Measurements from ENCODE around the gene PRKG2. TPM values are rescaled to one million over a fixed set of nuclear protein-coding genes. Genes with fewer than 3 reads are reported as not detected.

PRKG2 gene
- total RNA-seq, 1 donor from 2014 or later, result 0.72 TPM

DNA sequence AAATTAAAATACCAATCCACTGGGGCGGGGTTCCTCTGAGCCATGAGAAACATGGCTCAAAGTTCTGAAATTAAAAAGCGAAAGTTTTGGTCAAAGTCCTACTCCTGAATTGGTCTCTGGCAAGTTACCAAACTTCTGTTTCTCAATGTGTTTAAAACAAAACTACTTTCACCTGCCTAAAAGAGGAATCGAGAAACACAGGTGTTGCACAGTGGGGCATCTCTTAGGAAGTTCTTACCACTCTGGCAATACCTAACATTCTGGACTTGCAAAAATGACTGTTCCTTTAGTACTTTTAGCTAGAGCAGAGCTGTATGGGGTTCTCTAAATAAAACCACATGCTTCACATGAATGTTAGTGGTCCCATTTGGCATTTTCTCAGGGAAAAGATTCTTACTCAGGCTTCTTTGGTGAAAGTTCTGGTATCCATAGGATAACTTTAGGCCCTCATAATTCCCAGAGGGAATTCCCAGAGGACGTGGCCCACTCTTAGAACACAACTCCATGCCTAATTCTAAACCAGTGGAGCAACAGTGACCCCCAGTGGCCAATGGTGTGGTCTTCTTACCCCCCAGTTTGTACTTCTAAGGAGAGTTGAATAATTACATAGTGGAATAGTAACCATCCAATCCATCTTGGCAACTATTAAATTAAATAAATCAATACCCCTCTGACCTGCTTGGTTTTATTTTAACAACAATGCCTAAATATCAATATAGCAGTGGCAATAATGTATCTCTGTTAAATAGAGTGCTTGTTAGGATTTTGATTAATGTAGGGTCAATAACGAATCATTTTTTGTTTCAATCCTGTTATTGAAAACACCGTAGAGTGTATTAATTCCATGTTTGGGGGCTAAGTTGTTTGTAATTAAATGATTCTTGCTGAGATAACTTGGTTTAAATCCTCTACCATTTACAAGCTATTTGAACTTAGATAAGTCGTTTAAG is 162.6 kb downstream of the PRKG2 start:
- H3K9me3 Mint-ChIP-seq (ENCODE audit: unreplicated experiment), result no peaks in the 10 kb centered on the region
- no peaks in the 10 kb centered on the region for H3K27me3 Mint-ChIP-seq (ENCODE audit: unreplicated experiment)
- H3K36me3 Mint-ChIP-seq (ENCODE audit: low read depth, unreplicated experiment), result no peaks in the 10 kb centered on the region
- TF ChIP-seq, protein P1, sequence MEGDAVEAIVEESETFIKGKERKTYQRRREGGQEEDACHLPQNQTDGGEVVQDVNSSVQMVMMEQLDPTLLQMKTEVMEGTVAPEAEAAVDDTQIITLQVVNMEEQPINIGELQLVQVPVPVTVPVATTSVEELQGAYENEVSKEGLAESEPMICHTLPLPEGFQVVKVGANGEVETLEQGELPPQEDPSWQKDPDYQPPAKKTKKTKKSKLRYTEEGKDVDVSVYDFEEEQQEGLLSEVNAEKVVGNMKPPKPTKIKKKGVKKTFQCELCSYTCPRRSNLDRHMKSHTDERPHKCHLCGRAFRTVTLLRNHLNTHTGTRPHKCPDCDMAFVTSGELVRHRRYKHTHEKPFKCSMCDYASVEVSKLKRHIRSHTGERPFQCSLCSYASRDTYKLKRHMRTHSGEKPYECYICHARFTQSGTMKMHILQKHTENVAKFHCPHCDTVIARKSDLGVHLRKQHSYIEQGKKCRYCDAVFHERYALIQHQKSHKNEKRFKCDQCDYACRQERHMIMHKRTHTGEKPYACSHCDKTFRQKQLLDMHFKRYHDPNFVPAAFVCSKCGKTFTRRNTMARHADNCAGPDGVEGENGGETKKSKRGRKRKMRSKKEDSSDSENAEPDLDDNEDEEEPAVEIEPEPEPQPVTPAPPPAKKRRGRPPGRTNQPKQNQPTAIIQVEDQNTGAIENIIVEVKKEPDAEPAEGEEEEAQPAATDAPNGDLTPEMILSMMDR (IDR thresholded peaks at IDR 0.05; ENCODE audit: unreplicated experiment), result peak; percentile 74
- H3K4me3 Mint-ChIP-seq (ENCODE audit: unreplicated experiment), result no peak overlapping the region
- peak; percentile 84 for DNase-seq (ENCODE audit: low spot score)
- H3K4me1 Mint-ChIP-seq (ENCODE audit: unreplicated experiment), result no peaks in the 10 kb centered on the region
- no peak overlapping the region for H3K27ac Mint-ChIP-seq (ENCODE audit: unreplicated experiment)

DNA sequence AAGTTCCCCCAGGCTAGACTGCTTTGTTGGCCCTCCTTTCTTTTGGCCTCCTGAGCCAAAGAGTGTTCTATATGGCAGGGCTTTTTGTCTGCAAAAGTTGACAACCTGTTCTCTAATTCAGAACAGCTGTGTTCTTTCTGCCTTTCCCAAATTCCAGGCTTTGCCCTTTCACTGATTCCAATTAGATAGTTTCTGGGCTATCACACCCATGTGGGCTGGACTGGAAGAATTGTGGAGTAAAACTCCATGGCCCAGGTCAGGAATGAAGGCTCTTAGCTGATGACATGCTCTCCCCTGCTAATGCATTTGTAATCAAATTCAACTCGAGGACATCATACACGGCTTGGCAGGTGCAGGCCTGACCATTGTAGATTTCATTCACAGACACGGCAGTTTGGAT is 165.1 kb downstream of the PRKG2 start:
- Mint-ChIP-seq H3K4me1 (ENCODE audit: unreplicated experiment) (no peaks in the 10 kb centered on the region), H3K9me3 (ENCODE audit: unreplicated experiment) (no peaks in the 10 kb centered on the region), H3K27me3 (ENCODE audit: unreplicated experiment) (no peaks in the 10 kb centered on the region), H3K4me3 (ENCODE audit: unreplicated experiment) (no peak overlapping the region), H3K27ac (ENCODE audit: unreplicated experiment) (no peak overlapping the region), H3K36me3 (ENCODE audit: low read depth, unreplicated experiment) (no peaks in the 10 kb centered on the region)
- TF ChIP-seq, protein P1 (IDR thresholded peaks at IDR 0.05; ENCODE audit: unreplicated experiment), result no peak
- no peak for DNase-seq (ENCODE audit: low spot score)

DNA sequence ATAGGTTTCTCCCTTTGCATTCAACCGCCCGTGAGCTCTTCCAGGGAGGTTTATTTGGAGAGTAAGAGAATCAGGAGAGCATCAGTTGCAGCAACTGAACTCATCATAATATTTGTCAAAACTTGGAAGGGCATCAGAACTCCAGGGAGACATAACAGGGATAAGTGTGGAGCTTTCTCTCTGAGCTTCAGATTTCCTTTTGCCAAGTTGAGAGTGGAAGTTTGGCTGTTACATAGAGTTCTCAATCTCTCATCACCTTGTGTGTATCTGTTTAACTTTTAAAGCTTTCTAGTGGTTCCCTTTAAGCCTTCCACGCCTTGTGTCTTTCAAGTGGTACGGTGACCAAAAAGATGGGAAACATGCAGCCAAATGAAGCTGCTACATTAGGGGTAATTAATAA is 165.7 kb downstream of the PRKG2 start:
- Mint-ChIP-seq H3K9me3 (ENCODE audit: unreplicated experiment) (no peaks in the 10 kb centered on the region), H3K36me3 (ENCODE audit: low read depth, unreplicated experiment) (no peaks in the 10 kb centered on the region), H3K4me3 (ENCODE audit: unreplicated experiment) (no peak overlapping the region), H3K27ac (ENCODE audit: unreplicated experiment) (no peak overlapping the region), H3K4me1 (ENCODE audit: unreplicated experiment) (no peaks in the 10 kb centered on the region), H3K27me3 (ENCODE audit: unreplicated experiment) (no peaks in the 10 kb centered on the region)
- DNase-seq (ENCODE audit: low spot score), result no peak
- TF ChIP-seq, protein P1 (IDR thresholded peaks at IDR 0.05; ENCODE audit: unreplicated experiment), result no peak

DNA sequence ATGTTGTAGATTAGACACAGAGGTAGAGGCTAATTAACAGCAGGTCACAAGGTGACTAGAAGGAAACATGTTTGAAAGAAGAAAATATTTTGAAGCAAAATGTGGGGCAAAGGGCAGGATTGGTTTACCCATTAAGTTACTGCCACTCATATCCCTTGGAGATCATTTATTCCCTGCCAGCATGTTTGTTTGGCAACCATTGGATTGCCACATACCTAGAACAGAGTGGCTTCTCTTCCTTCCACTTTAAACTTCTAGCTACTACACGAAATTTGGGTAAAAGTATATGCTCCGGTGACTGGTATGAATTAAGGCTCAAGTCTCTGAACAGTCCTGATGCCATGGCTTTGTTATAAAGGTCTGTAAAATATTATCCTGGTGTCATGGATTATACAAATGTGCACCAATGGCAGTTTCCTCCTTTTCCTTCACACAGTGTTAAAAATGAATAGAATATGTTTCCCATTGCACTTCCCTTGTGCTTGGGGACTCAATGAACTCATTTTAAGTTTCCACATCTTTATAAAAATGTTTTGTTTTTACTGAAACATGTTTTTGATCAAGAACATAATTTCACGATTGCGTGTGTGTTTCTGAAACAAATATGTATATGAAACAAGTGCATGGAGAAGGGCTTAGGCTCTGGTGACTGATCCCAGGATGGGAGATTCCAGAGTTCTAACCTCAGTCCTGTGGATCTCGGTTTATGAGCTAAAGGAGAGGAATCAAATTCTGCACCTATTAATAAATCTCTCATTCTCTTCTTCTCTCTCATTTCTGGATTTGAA is 172.2 kb downstream of the PRKG2 start:
- Mint-ChIP-seq H3K9me3 (ENCODE audit: unreplicated experiment) (no peaks in the 10 kb centered on the region), H3K4me1 (ENCODE audit: unreplicated experiment) (no peaks in the 10 kb centered on the region), H3K27me3 (ENCODE audit: unreplicated experiment) (no peaks in the 10 kb centered on the region), H3K27ac (ENCODE audit: unreplicated experiment) (no peak overlapping the region), H3K36me3 (ENCODE audit: low read depth, unreplicated experiment) (no peaks in the 10 kb centered on the region), H3K4me3 (ENCODE audit: unreplicated experiment) (no peak overlapping the region)
- TF ChIP-seq, protein P1 (IDR thresholded peaks at IDR 0.05; ENCODE audit: unreplicated experiment), result no peak
- no peak for DNase-seq (ENCODE audit: low spot score)
